Fibroblast of peridontal ligament (primary cell): ENCODE measurements around the gene REXO4.
"Not testable (repeated sequence)": the region's sequence is repeated elsewhere in the genome, so short reads cannot be mapped to it uniquely, and the experiment has no call there.

Experiments
- DNase-seq: peaks from one replicate; pipeline ENCODE4 v3.0.0-alpha.2; 2010; ENCODE audit errors: extremely low read depth

REXO4 gene

DNA sequence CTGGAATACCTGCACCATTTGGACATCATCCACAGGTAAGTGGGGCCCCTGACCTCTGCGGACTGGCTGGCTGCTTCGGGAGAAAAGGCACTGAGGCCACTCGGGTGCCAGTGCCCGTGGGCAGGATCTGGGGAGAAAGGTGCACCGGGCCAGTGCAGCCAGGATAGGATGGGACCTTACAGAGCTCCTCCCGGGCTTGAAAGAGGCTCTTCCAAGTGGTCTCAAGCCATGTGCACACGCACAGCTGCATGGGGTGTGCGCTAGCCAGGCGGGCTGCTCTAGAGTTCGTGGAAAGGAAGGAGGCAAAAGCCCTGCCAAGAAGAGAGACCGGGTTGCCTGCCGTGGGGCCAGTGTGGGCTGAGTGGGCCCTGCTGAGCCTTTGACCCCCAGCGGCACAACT lies 28.2 kb downstream of the REXO4 start:
- DNase-seq = no peak

GRCh38 chr9:133389025-133389557 lies 28.7 kb downstream of the REXO4 start:
- no peak for DNase-seq

GRCh38 chr9:133387680-133388079 lies 30.1 kb downstream of the REXO4 start:
- DNase-seq = no peak

GRCh38 chr9:133386338-133386737 lies 31.5 kb downstream of the REXO4 start:
- no peak for DNase-seq

DNA sequence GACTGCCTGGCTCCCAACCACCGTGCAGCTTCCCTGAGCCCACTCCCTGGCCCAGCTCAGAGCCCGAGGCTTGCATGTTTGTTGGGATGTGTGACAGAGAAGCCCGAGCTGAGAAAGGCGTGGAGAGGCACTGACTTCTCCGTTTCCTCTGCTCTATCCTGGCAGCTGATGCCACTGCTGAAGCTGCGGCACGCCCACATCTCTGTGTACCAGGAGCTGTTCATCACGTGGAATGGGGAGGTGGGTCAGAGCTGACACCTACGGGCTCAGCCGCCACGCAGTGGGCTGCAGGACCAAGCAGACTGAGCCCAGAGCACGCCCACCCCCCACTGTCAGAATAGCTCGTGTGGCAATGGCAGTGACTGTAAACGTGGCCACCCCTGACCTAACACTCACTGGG lies 32.4 kb downstream of the REXO4 start:
- no peak for DNase-seq

DNA sequence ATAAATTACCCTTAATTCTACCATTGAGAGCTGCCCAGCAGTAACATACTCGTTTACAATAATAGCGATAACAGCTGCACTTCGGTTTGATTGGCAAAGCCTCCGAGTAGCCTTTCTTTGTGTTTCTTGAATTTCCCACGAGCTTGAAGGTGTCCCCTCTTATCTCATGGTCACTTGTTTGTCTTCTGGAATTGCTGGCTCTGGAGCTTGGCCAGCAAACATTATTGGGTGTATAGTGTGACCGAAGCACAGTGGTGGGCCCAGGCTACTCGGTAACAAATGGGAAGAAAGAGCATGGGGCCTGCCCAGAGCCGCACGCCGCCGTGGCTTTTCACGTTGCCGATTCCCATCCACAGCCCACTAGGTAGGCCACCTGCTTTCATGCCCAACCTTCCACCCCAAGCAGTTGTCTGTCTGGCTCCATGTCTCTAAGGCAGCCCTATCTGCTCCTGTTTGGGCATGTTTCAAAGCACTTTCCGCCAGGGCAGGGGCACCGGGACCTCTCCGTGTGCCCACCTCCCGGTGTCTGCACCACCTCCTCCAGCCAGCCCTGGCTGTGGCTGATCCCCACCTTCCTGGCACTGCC lies 33.0 kb downstream of the REXO4 start:
- DNase-seq = no peak

- DNase-seq = no peak
These were observed 34.4 kb downstream of the REXO4 start for GRCh38 chr9:133383438-133383837.

DNA sequence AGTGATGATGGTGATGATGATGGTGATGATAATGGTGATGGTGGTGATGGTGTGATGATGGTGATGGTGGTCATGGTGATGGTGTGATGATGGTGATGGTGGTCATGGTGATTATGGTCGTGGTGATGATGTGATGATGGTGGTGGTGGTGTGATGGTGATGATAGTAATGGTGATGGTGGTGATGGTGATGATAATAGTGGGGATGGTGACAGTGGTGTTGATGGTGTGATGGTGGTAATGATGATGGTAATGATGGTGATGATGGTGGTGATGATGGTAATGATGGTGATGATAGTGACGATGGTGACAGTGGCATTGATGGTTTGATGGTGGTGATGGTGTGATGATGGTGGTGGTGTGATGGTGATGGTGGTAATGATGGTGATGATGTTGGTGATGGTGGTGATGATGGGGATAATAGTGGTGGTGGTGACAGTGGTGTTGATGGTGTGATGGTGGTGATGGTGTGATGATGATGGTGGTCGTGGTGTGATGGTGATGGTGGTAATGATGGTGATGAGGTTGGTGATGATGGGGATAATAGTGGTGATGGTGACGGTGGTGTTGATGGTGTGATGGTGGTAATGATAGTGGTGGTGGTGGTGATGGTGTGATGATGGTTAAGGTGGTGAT lies 35.2 kb downstream of the REXO4 start:
- no peak for DNase-seq

- DNase-seq = no peak
These were observed 37.1 kb downstream of the REXO4 start for GRCh38 chr9:133380734-133381133.

DNA sequence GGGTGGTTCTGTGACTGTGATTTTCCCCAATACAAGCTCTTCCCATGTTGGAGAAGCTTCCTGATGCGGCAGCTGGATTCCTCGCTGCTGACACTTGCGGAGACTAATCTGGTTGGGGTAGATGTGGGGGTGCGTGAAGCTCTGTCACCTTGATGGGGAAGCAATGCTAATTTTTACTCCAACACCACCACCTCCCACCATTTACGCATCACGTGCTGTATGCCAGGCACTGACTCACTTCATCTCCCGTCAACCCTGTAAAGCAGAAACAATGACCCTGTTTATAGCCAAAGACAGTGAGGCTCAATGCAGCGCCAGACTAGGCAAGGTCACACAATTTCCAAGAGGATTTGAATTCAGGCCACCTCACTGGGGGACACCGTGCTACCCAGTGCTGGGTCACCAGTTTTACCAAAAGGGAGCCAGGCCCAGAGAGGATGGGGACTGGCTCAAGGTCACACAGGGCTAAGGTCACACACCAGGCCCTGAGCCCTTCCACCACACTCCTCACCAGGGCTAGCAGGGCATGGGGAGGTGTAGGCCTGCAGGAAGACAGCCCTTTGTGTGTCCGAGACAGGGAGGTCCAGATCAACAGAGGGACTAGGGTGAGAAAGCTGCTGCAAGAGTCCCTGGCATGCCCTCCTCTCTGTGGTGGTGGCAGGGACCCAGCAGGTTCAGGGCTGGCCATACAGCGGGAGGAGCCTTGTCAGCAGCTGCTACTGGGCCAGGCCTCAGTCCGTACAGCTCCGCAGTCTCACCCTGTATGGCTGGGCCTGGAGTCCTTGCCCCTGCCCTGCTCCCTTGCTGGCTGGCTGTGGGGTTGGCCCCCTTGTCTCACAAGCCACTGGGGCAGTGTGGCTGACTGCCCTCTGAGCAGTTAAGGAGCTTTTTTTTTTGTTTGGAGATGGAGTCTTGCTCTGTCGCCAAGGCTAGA lies 38.4 kb downstream of the REXO4 start:
- no peak for DNase-seq

DNA sequence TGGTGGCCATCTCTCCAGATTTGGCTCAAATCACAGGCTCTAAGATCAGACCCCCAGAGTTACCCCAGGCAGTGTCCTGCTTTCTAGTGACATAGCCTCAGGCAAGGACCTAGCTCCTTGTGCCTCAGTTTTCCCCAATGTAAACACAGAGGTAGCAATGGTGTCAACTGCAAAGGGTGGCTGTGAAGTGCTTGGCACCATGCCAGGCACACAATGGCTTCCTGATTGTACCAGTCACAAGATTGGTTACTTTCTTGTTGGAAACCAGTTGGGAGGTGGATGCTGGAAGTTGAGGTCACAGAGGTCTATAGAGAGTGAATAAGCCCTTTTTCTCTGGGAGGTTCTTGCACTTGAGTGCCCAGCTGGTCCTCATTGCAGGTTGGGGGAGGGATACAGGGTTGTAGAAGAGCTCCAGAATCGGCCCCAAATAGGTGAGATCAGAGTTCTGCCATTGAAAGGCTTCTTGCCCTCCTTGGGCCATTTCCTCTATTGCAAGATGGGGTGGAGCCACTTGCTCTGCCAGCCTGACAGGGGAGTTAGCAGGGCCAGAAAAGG lies 39.3 kb downstream of the REXO4 start:
- no peak for DNase-seq

DNA sequence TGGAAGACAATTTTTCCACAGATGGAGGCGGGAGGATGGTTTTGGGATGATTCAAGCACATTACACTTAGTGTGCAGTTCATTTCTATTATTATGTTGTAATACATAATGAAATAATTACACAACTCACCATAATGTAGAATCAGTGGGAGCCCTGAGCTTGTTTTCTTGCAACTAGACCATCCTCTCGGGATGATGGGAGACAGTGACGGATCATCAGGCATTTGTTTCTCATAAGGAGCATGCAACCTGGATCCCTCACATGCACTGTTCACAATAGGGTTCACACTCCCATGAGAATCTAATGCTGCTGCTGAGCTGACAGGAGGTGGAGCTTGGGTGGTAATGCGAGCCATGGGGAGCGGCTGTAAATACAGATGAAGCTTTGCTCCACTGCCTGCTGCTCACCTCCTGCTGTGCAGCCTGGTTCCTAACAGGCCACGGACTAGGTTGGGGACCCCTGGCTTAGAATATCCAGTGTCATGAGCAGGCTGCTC lies 40.0 kb downstream of the REXO4 start:
- peak; percentile 30 for DNase-seq

DNA sequence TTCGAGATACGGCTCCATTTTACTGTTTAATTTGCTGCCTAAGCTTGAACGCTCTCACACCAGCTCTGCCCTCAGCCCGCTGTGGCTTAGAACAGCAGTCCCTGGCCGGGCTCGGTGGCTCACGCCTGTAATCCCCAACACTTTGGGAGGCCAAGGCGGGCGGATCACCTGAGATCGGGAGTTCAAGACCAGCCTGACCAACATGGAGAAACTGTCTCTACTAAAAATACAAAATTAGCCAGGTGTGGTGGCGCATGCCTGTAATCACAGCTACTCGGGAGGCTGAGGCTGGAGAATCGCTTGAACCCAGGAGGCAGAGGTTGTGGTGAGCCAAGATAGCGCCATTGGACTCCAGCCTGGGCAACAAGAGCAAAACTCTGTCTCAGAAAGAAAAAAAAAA lies 40.5 kb downstream of the REXO4 start:
- not testable (repeated sequence) for DNase-seq

- peak; percentile 92 for DNase-seq
These were observed 41.8 kb downstream of the REXO4 start, which contains the start of the genes STKLD1 and SURF4 for GRCh38 chr9:133375724-133376654. TSS of gene STKLD1 (plus strand) at chr9:133376366. CDS start at chr9:133376474, 108 bp downstream. TSS of gene SURF4 (minus strand) at chr9:133376060. CDS start at chr9:133375969, 91 bp downstream.

DNA sequence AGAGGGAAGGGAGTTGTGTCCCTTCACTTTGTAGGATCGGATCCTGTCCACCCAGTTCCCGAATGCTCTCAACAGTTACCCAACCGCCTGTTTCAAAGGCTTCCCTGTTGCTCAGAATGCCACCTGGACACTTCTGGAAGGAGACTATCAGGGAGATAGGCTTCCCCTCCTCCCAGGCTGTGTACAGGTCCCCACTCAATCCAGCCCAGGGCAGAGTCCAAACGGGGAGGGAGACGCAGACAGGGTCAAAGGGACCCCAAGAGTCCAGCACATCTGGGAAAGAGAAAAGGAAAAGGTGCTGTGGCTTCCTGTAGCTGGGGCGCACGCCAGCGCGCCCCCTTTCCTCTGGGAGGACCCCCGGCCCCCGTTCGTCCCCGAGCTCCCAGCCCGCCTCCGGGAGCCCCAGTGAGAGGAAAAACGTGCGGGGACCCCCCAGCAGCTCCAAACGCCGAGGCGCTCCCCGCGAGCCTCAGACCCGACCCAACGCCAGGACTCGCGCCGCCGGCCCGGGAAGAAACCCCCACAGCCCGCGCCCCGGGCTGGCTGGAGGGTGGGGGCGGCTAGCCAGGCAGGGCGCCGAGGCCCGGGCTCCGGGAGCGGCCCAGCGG lies 42.6 kb downstream of the REXO4 start:
- DNase-seq = no peak

DNA sequence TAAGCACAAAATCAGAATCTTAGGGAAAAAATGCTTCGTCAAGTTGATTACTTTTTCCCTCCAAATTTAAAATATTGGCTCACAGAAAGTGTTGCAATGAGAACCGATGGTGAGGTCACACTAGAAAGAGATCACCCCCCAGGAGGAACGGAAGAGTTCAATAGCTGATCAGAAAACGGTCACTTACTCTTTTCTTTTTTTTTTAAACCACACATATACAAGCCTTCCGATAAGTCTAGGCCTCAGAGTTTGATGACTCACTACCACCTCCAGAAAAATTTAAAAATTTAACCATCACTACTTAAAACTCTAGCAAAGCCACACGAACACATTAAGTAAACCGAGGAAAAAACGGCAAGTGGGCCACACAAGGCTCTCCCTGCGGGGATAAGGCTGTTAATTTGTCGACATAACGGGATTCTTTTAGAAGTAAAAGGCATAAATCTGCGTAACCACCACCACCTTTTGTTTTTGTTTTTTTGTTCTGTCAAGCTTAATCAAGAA lies 43.1 kb downstream of the REXO4 start:
- peak; percentile 71 for DNase-seq

GRCh38 chr9:133372144-133372543 lies 45.7 kb downstream of the REXO4 start:
- no peak for DNase-seq

- DNase-seq = no peak
These were observed 46.5 kb downstream of the REXO4 start for GRCh38 chr9:133371261-133371711.

- DNase-seq = no peak
These were observed 47.1 kb downstream of the REXO4 start for GRCh38 chr9:133370685-133371084.

DNA sequence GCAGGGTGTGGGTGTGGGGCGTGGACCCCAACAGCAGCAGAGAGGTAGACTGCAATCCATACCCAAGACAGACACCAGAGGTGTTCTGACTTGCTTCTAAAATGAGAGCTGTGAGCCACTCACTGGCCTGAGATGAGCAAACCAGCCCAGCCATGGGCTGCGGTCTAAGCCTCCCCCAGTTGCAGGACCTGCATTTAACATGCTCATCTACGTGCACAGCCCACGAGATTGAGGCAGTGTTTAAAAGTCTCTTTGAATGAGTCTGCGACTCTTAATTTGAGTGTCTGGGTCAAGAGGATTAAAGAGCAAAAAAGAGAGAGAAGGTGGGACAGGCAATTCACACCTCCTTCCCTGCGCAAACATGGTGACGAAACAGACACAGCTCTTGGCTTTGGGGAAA lies 47.9 kb downstream of the REXO4 start:
- DNase-seq = no peak
